Measurements from ENCODE around the gene NR2C2.
"Not testable (repeated sequence)": the region's sequence is repeated elsewhere in the genome, so short reads cannot be mapped to it uniquely, and the experiment has no call there.

The NR2C2 gene

GRCh38 chr3:14947100-14947885 lies at the start of gene NR2C2:
Gene NR2C2, plus strand, starts transcription at chr3:14947583. Its CDS starts 56,332 bp downstream, at chr3:15003915.
- DNase-seq = peak; percentile 76

- no peak for DNase-seq
Measured at GRCh38 chr3:14898929-14899328, 48.5 kb upstream of the NR2C2 start.

GRCh38 chr3:14899993-14900618 lies 47.3 kb upstream of the NR2C2 start:
- no peak for DNase-seq

- DNase-seq = no peak
Measured at GRCh38 chr3:14900881-14901873, 46.2 kb upstream of the NR2C2 start.

GRCh38 chr3:14902719-14903118 lies 44.7 kb upstream of the NR2C2 start:
- DNase-seq = no peak

GRCh38 chr3:14903501-14903900 lies 43.9 kb upstream of the NR2C2 start:
- DNase-seq = not testable (repeated sequence)

- DNase-seq = no peak
Measured at GRCh38 chr3:14905055-14905657, 42.2 kb upstream of the NR2C2 start.

GRCh38 chr3:14906355-14906971 lies 40.9 kb upstream of the NR2C2 start:
- DNase-seq = no peak

GRCh38 chr3:14907043-14907966 lies 40.1 kb upstream of the NR2C2 start:
- DNase-seq = no peak

- DNase-seq = no peak
Measured at GRCh38 chr3:14909250-14909649, 38.1 kb upstream of the NR2C2 start.

- DNase-seq = no peak
Measured at GRCh38 chr3:14911651-14912050, 35.7 kb upstream of the NR2C2 start.

GRCh38 chr3:14913071-14913925 lies 34.1 kb upstream of the NR2C2 start:
- DNase-seq = no peak

- DNase-seq = no peak
Measured at GRCh38 chr3:14913926-14914778, 33.2 kb upstream of the NR2C2 start.

- DNase-seq = no peak
Measured at GRCh38 chr3:14914779-14915117, 32.6 kb upstream of the NR2C2 start.

GRCh38 chr3:14915636-14916222 lies 31.7 kb upstream of the NR2C2 start:
- DNase-seq = no peak

GRCh38 chr3:14918356-14918860 lies 29.0 kb upstream of the NR2C2 start:
- DNase-seq = no peak

- DNase-seq = no peak
Measured at GRCh38 chr3:14920536-14920935, 26.8 kb upstream of the NR2C2 start.

GRCh38 chr3:14921034-14921616 lies 26.3 kb upstream of the NR2C2 start:
- DNase-seq = peak; percentile 77

All from NCI-H2029 treated with DMSO at 0.1 percent for 48 hours (cell line).